ENCODE data around the gene MRPL57.

DNA sequence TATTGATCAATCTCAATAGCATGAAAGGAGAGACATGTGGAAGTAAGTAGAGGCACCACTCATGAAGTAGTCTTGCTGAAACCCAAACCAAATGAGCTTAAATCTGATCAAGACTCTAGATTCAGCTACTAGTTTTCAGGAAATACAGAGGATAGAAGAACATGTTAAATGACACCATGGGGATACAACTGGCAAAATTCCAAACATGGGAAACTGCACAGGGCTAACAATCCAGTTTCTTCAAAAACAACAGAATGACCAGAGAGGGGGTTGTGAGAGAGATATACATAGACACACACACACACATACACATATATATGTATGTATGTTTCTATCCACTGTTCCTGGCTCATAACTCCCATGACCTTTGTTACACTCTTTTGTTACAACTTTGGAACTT is 44.8 kb downstream of the MRPL57 start:
- TF ChIP-seq EZH2 (IDR thresholded peaks at IDR 0.05; ENCODE audit: borderline replicate concordance, insufficient read depth, low read depth, low read length, poor library complexity, severe bottlenecking) = no peak
- TF ChIP-seq, protein P1, sequence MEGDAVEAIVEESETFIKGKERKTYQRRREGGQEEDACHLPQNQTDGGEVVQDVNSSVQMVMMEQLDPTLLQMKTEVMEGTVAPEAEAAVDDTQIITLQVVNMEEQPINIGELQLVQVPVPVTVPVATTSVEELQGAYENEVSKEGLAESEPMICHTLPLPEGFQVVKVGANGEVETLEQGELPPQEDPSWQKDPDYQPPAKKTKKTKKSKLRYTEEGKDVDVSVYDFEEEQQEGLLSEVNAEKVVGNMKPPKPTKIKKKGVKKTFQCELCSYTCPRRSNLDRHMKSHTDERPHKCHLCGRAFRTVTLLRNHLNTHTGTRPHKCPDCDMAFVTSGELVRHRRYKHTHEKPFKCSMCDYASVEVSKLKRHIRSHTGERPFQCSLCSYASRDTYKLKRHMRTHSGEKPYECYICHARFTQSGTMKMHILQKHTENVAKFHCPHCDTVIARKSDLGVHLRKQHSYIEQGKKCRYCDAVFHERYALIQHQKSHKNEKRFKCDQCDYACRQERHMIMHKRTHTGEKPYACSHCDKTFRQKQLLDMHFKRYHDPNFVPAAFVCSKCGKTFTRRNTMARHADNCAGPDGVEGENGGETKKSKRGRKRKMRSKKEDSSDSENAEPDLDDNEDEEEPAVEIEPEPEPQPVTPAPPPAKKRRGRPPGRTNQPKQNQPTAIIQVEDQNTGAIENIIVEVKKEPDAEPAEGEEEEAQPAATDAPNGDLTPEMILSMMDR (IDR thresholded peaks at IDR 0.05) = no peak

Measured in B cell (primary cell).